A673 (cell line): ENCODE data around the gene GSX1. TPM values are rescaled to one million over a fixed set of nuclear protein-coding genes. Genes with fewer than 3 reads are reported as not detected.
"Not testable (repeated sequence)": the region's sequence is repeated elsewhere in the genome, so short reads cannot be mapped to it uniquely, and the experiment has no call there.

Experiments used
- Bru-seq: library from RNA; stranded (reverse); fragments of 400-500 nt; gene quantifications from one replicate; lab custom pipeline; 2021; lab: Mats Ljungman, UMichigan
- BruChase-seq, 2 experiments: library from RNA; stranded (reverse); fragments of 400-500 nt; gene quantifications; one replicate each; lab custom pipeline; 2021; lab: Mats Ljungman, UMichigan
- BruUV-seq: library from RNA; stranded (reverse); fragments of 400-500 nt; replicated peaks from 2 replicates; lab custom pipeline; 2021; lab: Mats Ljungman, UMichigan
- CTCF ChIA-PET: fragments of 300-600 bp; sonication (Branson Sonifier 250); formaldehyde crosslinking; loops from one replicate; lab custom pipeline; 2022; ENCODE audit warnings: antibody characterized with exemption; lab: Charles Lee
- POLR2A ChIA-PET: fragments of 300-600 bp; sonication (Branson Sonifier 250); formaldehyde crosslinking; loops from one replicate; lab custom pipeline; 2022; ENCODE audit warnings: antibody characterized with exemption; ENCODE audit not compliant: low non-redundant PET; lab: Charles Lee
- DNase-seq: peaks from one replicate; pipeline ENCODE4 v3.0.0-alpha.2; 2015; ENCODE audit warnings: low spot score
- H3K27ac ChIP-seq: fragments of 200-600 bp; sonication (generic); 2 replicates; pipeline ENCODE4 v1.5.1; 2016; ENCODE audit warnings: mixed run types, low read depth, mild to moderate bottlenecking, mixed read lengths, antibody characterized with exemption, low read length; ENCODE audit not compliant: poor library complexity, severe bottlenecking
- H3K27me3 ChIP-seq: fragments of 200-600 bp; sonication (generic); replicated peaks from 2 replicates; pipeline ENCODE4 v1.6.1; 2017; ENCODE audit warnings: mixed run types, low read depth, mild to moderate bottlenecking, mixed read lengths, antibody characterized with exemption, low read length; ENCODE audit not compliant: insufficient read depth, poor library complexity
- H3K36me3 ChIP-seq: fragments of 200-600 bp; sonication (generic); 2 replicates; pipeline ENCODE4 v1.6.1; 2016; ENCODE audit warnings: mixed run types, mild to moderate bottlenecking, mixed read lengths, antibody characterized with exemption, low read length; ENCODE audit not compliant: insufficient read depth, poor library complexity, severe bottlenecking
- H3K4me1 ChIP-seq: fragments of 200-600 bp; sonication (generic); 2 replicates; pipeline ENCODE4 v1.6.1; 2017; ENCODE audit warnings: mixed run types, mild to moderate bottlenecking, mixed read lengths, antibody characterized with exemption, low read length; ENCODE audit not compliant: insufficient read depth, poor library complexity, severe bottlenecking
- H3K4me3 ChIP-seq: fragments of 200-600 bp; sonication (generic); 2 replicates; pipeline ENCODE4 v1.5.1; 2016; ENCODE audit warnings: low read depth, mixed run types, mild to moderate bottlenecking, mixed read lengths, low read length; ENCODE audit not compliant: poor library complexity, severe bottlenecking
- H3K9me3 ChIP-seq: fragments of 200-600 bp; sonication (generic); 2 replicates; pipeline ENCODE4 v1.6.1; 2016; ENCODE audit warnings: mixed run types, low read depth, mild to moderate bottlenecking, mixed read lengths, antibody characterized with exemption, low read length; ENCODE audit not compliant: poor library complexity, severe bottlenecking
- EZH2 ChIP-seq: fragments of 200-600 bp; sonication (generic); IDR thresholded peaks from 2 replicates; pipeline ENCODE4 v1.6.1; 2017; ENCODE audit warnings: borderline replicate concordance, low read depth, mild to moderate bottlenecking, mixed read lengths, antibody characterized with exemption, low read length; ENCODE audit not compliant: poor library complexity, severe bottlenecking
- intact Hi-C: fragments of 100-400 bp; cut with micrococcal nuclease; formaldehyde crosslinking; loops from one replicate; pipeline ENCODE4 v1.10.0; 2022; ENCODE audit not compliant: unreplicated experiment
- long read RNA-seq: library from polyadenylated mRNA; stranded (forward); transcript quantifications from one replicate; pipeline ENCODE4 v2.0.0, GENCODE V29; 2022
- total RNA-seq: library from RNA; stranded (reverse); gene quantifications from 2 replicates; pipeline ENCODE4 v1.2.3, GENCODE V29; 2021
- TF ChIP-seq, protein P1 (sequence below): fragments of 300-800, 200-600 bp; sonication (generic); conservative IDR thresholded peaks from 2 replicates; pipeline ENCODE4 v1.5.1; 2017; ENCODE audit warnings: low read depth, mild to moderate bottlenecking, antibody characterized with exemption, low read length, moderate library complexity, mixed read lengths

The GSX1 gene
- total RNA-seq (not detected in 2 replicates), Bru-seq, nascent RNA (not detected), BruChase-seq, experiment 1, labeled RNA remaining after a 2-hour chase (not detected), BruChase-seq, experiment 2, labeled RNA remaining after a 6-hour chase (not detected)
- long read RNA-seq: 0 reads

DNA sequence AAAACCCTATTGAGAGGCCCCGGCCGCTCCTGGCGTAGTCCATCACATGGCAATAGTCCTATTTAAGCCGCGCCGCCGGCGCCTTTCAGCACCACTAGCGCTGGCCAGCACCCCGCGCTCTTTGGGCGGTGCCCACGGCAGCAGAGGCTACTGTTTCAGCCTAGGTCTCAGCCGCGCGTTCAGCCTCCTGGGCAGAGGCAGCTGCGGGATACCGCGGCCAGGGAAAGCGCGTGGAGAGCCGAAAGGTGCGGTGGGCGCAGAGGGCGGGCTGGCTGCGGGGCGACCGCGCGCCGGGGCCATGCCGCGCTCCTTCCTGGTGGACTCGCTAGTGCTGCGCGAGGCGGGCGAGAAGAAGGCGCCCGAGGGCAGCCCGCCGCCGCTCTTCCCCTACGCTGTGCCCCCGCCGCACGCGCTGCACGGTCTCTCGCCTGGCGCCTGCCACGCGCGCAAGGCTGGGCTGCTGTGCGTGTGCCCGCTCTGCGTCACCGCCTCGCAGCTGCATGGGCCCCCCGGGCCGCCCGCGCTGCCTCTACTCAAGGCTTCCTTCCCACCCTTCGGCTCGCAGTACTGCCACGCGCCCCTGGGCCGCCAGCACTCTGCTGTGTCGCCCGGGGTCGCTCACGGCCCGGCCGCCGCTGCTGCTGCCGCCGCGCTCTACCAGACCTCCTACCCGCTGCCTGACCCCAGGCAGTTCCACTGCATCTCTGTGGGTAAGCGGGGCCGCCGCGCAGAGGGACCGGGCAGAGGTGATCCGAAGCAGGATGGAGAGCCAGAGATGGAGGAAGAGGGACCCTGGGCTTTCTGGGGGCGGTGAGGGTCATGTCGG lies at the start of gene GSX1:
TSS of gene GSX1 (plus strand) at position 91 of the 826 bp plus-strand sequence. CDS start at position 299, 208 bp downstream.
- POLR2A ChIA-PET: no interaction called here
- peaks cover 100% of the 10 kb centered on the region for H3K27me3 ChIP-seq
- H3K36me3 ChIP-seq: no peaks in the 10 kb centered on the region
- H3K4me3 ChIP-seq: peak within 1 kb of the TSS; percentile 30
- peak; percentile 75 for DNase-seq
- no peaks in the 10 kb centered on the region for H3K9me3 ChIP-seq
- CTCF ChIA-PET: no interaction called here
- TF ChIP-seq, protein P1, sequence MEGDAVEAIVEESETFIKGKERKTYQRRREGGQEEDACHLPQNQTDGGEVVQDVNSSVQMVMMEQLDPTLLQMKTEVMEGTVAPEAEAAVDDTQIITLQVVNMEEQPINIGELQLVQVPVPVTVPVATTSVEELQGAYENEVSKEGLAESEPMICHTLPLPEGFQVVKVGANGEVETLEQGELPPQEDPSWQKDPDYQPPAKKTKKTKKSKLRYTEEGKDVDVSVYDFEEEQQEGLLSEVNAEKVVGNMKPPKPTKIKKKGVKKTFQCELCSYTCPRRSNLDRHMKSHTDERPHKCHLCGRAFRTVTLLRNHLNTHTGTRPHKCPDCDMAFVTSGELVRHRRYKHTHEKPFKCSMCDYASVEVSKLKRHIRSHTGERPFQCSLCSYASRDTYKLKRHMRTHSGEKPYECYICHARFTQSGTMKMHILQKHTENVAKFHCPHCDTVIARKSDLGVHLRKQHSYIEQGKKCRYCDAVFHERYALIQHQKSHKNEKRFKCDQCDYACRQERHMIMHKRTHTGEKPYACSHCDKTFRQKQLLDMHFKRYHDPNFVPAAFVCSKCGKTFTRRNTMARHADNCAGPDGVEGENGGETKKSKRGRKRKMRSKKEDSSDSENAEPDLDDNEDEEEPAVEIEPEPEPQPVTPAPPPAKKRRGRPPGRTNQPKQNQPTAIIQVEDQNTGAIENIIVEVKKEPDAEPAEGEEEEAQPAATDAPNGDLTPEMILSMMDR: no peak
- no peak for TF ChIP-seq EZH2
- no peaks in the 10 kb centered on the region for H3K4me1 ChIP-seq
- BruUV-seq: no TSS peak
- intact Hi-C loops: no loop called here
- no peak within 1 kb of the TSS for H3K27ac ChIP-seq

DNA sequence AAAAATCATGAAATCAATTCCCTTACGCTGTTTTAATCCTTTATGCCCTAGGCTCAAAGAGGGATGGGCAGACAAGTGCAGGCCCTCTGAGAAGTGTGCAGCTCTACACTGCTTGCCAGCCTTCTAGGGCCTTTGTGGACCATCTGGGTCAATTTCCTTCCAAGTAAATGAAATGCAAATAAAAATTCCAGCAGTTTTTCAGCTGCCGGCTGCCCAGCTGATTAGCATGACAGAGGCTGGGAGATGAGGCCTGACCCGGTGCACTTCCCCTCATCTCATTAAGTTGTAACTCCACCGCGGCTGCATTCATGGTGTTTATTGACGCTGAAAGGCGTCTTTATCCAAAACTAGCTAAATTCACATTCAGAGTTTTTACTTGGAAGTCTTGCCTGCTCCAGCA lies 47.5 kb upstream of the GSX1 start:
- no peaks in the 10 kb centered on the region for H3K9me3 ChIP-seq
- no peaks in the 10 kb centered on the region for H3K36me3 ChIP-seq
- no peak overlapping the region for H3K27ac ChIP-seq
- intact Hi-C loops: no loop called here
- H3K4me3 ChIP-seq: no peak overlapping the region
- no TSS peak for BruUV-seq
- DNase-seq: no peak
- no peaks in the 10 kb centered on the region for H3K4me1 ChIP-seq
- peaks cover 3% of the 10 kb centered on the region for H3K27me3 ChIP-seq
- ChIA-PET POLR2A (no interaction called here), CTCF (no interaction called here)
- TF ChIP-seq EZH2: no peak
- TF ChIP-seq, protein P1: no peak

DNA sequence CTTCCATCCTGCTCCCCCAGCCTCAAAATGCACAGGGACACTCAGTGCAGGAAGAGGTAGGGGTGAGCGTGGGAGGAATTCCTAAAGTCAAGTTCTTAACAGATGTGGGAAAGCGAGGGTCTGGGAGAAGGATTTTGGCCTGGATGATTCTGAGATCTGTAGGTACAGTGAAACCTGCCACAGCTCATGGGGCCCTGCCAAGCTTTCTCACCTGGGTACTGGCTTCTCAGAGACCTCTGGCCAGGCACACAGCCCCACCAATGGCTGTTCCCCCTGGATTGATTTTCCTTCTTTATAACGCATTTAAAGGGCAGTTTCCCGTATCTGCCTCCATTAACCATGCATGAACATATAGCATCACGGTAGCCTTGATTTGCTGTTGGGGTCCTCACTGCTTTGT lies 47.0 kb upstream of the GSX1 start:
- intact Hi-C loops: no loop called here
- H3K27me3 ChIP-seq: peaks cover 3% of the 10 kb centered on the region
- no peaks in the 10 kb centered on the region for H3K9me3 ChIP-seq
- H3K36me3 ChIP-seq: no peaks in the 10 kb centered on the region
- no TSS peak for BruUV-seq
- H3K27ac ChIP-seq: no peak overlapping the region
- TF ChIP-seq, protein P1: no peak
- ChIA-PET POLR2A (no interaction called here), CTCF (no interaction called here)
- DNase-seq: no peak
- no peaks in the 10 kb centered on the region for H3K4me1 ChIP-seq
- H3K4me3 ChIP-seq: no peak overlapping the region

DNA sequence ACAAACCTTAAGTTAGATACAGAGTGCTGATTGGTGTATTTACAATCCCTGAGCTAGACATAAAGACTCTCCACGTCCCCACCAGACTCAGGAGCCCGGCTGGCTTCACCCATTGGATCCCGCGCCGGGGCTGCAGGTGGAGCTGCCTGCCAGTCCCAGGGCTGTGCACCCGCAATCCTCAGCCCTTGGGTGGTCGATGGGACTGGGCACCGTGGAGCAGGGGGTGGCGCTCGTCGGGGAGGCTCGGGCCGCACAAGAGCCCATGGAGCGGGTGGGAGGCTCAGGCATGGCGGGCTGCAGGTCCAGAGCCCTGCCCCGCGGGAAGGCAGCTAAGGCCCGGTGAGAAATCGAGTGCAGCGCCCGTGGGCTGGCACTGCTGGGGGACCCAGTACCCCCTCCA lies 44.1 kb upstream of the GSX1 start:
- H3K4me1 ChIP-seq, DNase-seq, H3K4me3 ChIP-seq, H3K36me3 ChIP-seq, BruUV-seq, intact Hi-C loops, CTCF ChIA-PET, H3K9me3 ChIP-seq, H3K27me3 ChIP-seq, POLR2A ChIA-PET, H3K27ac ChIP-seq: not testable (repeated sequence)
